Measurements from ENCODE around the gene AAMP. TPM values are rescaled to one million over a fixed set of nuclear protein-coding genes. Genes with fewer than 3 reads are reported as not detected.

Gene AAMP
- total RNA-seq, 1 experiment from 2014 or later = 125 TPM

DNA sequence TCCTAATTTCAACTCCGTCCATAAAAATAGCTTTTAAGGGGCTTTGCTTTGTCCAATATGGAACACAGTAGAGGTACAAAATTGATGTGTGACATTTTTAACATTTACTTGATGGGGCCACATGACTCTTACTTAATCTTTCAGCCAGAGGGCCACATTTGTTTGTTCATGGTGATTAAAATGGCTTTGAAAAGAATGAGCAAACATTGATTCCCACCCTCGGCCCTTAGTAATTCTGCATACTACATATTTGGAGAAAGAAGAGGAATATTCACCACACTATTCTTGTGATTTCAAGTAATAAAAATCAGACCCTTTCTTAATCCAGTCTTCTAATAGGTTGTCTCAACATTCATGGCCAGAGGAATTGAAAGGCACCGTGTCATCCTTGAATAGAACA, 35.4 kb downstream of the AAMP start:
- Mint-ChIP-seq H3K9me3 (peaks cover 7% of the 10 kb centered on the region), H3K4me1 (no peaks in the 10 kb centered on the region), H3K27ac (no peak overlapping the region), H3K36me3 (peaks cover 73% of the 10 kb centered on the region), H3K4me3 (no peak overlapping the region), H3K27me3 (ENCODE audit: low read depth) (no peaks in the 10 kb centered on the region)
- ATAC-seq = no peak
- TF ChIP-seq FOXJ3 (CRISPR knock-in tag; IDR thresholded peaks at IDR 0.05; ENCODE audit: borderline replicate concordance) (no peak), AR (CRISPR knock-in tag; IDR thresholded peaks at IDR 0.05) (no peak)
- ChIA-PET POLR2A (no interaction called here), CTCF (no interaction called here)
- DNase-seq (ENCODE audit: low spot score) = no peak

DNA sequence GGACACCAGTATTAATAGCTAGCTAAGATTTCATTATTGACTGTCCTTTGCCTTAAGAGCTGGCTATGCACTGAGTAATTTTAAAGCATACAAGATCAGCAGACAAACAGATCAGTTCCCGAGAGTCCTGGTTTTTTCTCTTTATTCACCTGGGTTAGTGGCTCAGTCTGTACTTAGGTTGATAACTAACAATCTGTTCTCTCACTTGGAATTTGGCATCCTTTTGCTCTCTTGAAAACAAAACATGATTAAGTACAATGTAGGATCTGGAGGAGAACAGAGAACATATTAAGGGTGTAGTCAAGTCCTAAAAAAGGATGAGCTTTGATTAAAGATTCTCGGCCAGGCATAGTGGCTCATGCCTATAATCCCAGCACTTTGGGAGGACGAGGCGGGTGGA, 36.4 kb downstream of the AAMP start:
- DNase-seq (ENCODE audit: low spot score) = no peak
- Mint-ChIP-seq H3K4me1 (no peaks in the 10 kb centered on the region), H3K27ac (peak overlapping the region; percentile 41; the same call in 1 of the 2 replicates), H3K27me3 (ENCODE audit: low read depth) (no peaks in the 10 kb centered on the region), H3K4me3 (no peak overlapping the region), H3K9me3 (peaks cover 7% of the 10 kb centered on the region), H3K36me3 (peaks cover 70% of the 10 kb centered on the region)
- CTCF ChIA-PET = interaction anchor here (1.5 to 1.6 kb wide), 2 partner anchors 24 to 165 kb away, joined by 4 read pairs; partner anchors contain the start of gene RUFY4
- TF ChIP-seq OVOL2 (CRISPR knock-in tag; IDR thresholded peaks at IDR 0.05; ENCODE audit: borderline replicate concordance) (no peak), ZNF423 (CRISPR knock-in tag; IDR thresholded peaks at IDR 0.05) (no peak), FOXP1 (CRISPR knock-in tag; IDR thresholded peaks at IDR 0.05; ENCODE audit: borderline replicate concordance) (no peak), ETV6 (CRISPR knock-in tag; IDR thresholded peaks at IDR 0.05) (no peak), CBFB (CRISPR knock-in tag; IDR thresholded peaks at IDR 0.05; ENCODE audit: low read depth) (no peak), TCF7 (CRISPR knock-in tag; IDR thresholded peaks at IDR 0.05; ENCODE audit: low read depth) (no peak), ESRRA (CRISPR knock-in tag; IDR thresholded peaks at IDR 0.05; ENCODE audit: borderline replicate concordance) (no peak), SOX15 (CRISPR knock-in tag; IDR thresholded peaks at IDR 0.05) (no peak), NFE2L1 (CRISPR knock-in tag; IDR thresholded peaks at IDR 0.05) (no peak)
- TF ChIP-seq, protein P1, sequence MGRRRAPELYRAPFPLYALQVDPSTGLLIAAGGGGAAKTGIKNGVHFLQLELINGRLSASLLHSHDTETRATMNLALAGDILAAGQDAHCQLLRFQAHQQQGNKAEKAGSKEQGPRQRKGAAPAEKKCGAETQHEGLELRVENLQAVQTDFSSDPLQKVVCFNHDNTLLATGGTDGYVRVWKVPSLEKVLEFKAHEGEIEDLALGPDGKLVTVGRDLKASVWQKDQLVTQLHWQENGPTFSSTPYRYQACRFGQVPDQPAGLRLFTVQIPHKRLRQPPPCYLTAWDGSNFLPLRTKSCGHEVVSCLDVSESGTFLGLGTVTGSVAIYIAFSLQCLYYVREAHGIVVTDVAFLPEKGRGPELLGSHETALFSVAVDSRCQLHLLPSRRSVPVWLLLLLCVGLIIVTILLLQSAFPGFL (CRISPR knock-in tag; IDR thresholded peaks at IDR 0.05; ENCODE audit: borderline replicate concordance) = no peak
- TF ChIP-seq, protein P2, sequence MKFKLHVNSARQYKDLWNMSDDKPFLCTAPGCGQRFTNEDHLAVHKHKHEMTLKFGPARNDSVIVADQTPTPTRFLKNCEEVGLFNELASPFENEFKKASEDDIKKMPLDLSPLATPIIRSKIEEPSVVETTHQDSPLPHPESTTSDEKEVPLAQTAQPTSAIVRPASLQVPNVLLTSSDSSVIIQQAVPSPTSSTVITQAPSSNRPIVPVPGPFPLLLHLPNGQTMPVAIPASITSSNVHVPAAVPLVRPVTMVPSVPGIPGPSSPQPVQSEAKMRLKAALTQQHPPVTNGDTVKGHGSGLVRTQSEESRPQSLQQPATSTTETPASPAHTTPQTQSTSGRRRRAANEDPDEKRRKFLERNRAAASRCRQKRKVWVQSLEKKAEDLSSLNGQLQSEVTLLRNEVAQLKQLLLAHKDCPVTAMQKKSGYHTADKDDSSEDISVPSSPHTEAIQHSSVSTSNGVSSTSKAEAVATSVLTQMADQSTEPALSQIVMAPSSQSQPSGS (CRISPR knock-in tag; IDR thresholded peaks at IDR 0.05; ENCODE audit: borderline replicate concordance, low read depth) = no peak
- POLR2A ChIA-PET = no interaction called here
- ATAC-seq = no peak

GRCh38 chr2:218230882-218231281, 39.1 kb downstream of the AAMP start:
- no peak for DNase-seq (ENCODE audit: low spot score)
- Mint-ChIP-seq H3K4me3 (no peak overlapping the region), H3K27ac (no peak overlapping the region), H3K27me3 (ENCODE audit: low read depth) (no peaks in the 10 kb centered on the region), H3K4me1 (no peaks in the 10 kb centered on the region), H3K9me3 (peaks cover 7% of the 10 kb centered on the region), H3K36me3 (peaks cover 78% of the 10 kb centered on the region)
- TF ChIP-seq ESRRA (CRISPR knock-in tag; IDR thresholded peaks at IDR 0.05; ENCODE audit: borderline replicate concordance) (no peak), FOXP1 (CRISPR knock-in tag; IDR thresholded peaks at IDR 0.05; ENCODE audit: borderline replicate concordance) (no peak), GABPB1 (CRISPR knock-in tag; IDR thresholded peaks at IDR 0.05) (no peak), ZNF317 (CRISPR knock-in tag; IDR thresholded peaks at IDR 0.05; ENCODE audit: borderline replicate concordance, low read depth) (no peak)
- ATAC-seq = peak; percentile 60
- POLR2A ChIA-PET = no interaction called here
- CTCF ChIA-PET = interaction anchor here (0.6 to 1.7 kb wide), 12 partner anchors 9 to 45 kb away, joined by 3 to 8 read pairs (median 4); partner anchors contain the start of genes AAMP, ARPC2, GPBAR1 and PNKD
